GM18858 (cell line): Measurements from ENCODE around the gene TCTN3.
A peak's percentile ranks its signal among the peaks of the same experiment; 100 is the strongest.
"Not testable (repeated sequence)": the region's sequence is repeated elsewhere in the genome, so short reads cannot be mapped to it uniquely, and the experiment has no call there.

ENCODE experiments used
- ATAC-seq: cut with Tn5 transposase; IDR thresholded peaks from one replicate; pipeline ENCODE4 v1.9.1; 2021; ENCODE audit not compliant: unreplicated experiment

TCTN3 gene

DNA sequence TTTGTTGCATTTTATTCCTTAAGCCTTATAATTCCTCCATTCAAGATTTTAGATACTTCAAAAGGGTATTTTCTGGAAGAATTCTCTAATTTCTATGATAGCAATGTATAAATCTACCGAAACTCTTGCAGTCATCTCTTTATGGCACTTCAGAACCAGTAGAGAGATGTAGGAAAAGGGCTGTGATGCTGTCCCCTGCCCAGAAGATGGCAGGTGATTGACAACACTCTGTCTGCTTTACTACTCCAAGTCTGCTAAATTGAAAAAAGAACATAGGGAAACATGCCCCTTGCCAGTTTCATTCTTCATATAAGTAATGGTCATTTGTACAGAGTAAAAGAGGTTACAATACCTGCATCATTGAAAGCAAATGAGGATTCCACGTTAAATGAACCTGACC is 5.1 kb downstream of the TCTN3 start:
- ATAC-seq: no peak

DNA sequence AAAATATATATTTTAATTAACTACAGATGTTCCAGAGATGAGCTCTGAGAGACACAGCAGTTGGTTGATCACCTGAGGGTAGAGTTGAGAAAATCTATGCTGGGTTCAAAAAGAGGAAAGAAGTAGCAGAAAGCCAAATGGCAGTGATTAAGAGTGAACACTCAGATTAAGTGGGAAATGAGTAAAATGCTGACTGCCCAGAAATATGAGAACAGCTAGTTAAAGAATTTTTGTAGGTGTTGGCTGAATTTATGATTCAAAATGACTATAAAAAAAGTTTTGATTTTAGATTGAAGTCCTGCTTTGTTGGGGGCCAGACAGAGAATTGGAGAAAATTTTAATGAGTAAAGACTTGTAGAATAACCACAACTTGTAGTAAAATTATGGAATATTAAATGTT is 9.8 kb downstream of the TCTN3 start:
- ATAC-seq: no peak

DNA sequence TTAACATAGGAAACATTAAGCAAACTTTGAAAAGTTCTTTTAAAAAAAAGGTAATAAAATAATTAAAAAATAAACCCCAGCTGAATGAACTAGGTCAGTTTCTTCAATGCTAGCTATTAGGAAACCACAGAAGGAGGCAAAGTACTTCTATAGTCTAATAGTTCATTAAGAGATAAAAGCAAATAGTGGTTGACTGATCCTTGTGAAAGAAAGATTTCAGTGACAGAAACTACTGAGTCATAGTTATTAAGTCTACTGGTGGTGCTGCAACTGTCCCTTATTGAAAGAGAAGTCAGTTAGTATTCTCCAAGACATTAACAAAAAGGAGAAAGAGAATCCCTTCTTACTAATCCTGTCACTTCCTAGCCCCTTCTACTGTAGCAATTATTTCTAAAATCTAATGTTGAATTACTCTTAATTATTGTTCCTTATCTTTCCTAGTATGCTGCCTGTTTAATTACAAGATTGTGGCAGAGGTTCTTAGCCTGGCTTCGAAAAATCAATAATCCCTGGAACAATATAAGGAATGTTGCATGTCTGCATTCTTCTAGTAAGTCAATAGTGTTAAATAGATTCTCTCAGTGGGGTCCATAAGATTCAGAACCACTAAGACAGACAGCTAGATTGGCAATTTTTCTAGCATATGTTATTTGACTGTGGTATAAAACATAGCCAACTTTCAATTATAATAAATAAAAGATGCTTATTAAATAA is 18.2 kb downstream of the TCTN3 start:
- ATAC-seq: no peak

DNA sequence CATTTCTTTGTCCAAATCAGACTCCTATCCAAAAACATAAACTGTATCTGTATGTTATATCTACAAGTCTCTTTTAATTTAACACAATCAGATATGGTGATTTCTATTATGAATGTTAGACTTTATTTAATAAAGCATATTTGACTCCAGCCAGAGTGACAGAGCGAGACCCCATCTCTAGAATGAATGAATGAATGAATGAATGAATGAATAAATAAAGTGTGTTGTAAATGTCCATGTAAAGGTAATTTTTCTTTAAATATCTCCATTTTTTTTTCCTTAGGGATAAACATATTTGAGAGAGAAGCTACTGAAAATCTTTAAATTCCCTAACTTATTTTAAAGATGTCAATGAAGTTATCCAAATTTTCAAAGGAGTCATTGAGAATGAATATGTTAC is 19.1 kb downstream of the TCTN3 start:
- ATAC-seq: no peak

- not testable (repeated sequence) for ATAC-seq
Measured at GRCh38 chr10:95672641-95673040, 21.1 kb downstream of the TCTN3 start.

DNA sequence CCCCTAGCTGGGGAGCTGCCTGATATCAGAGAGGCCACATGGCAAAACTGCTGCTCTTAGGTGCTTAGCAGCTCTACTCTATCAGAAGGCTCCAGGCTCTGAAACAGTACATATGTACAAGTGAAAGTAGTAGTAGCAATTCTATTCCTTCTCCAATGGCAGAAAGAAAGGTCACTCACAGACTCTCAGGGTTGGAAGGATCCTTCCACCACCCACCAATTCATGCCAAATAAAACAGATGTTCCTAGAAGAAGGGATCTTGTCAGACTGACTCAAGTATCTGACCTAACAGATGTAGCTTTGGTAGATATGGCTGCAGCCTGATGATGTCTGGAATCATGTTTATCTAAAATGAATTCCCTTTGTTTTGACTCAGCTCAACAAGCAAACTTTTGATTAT is 29.2 kb downstream of the TCTN3 start:
- ATAC-seq: no peak

GRCh38 chr10:95663496-95663895 is 30.2 kb downstream of the TCTN3 start:
- ATAC-seq: no peak

DNA sequence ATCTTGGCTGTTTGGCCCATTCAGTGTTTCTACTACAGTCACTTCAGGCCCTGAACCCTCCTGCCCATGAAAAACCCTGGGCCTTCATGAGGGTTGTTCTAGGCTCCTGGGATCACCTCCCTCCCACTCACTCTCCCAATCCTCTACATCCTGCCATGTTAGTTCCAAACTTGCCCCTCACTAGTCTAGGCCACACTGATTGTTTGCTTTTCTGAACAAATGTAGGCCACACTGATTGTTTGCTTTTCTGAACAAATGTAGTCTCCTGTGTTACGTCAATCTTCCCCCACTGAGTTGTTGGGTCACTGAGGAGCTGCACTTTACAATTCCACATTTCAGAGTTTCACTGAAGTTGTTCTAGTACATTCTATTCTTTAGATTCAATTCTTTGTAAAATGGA is 31.9 kb downstream of the TCTN3 start:
- ATAC-seq: no peak

DNA sequence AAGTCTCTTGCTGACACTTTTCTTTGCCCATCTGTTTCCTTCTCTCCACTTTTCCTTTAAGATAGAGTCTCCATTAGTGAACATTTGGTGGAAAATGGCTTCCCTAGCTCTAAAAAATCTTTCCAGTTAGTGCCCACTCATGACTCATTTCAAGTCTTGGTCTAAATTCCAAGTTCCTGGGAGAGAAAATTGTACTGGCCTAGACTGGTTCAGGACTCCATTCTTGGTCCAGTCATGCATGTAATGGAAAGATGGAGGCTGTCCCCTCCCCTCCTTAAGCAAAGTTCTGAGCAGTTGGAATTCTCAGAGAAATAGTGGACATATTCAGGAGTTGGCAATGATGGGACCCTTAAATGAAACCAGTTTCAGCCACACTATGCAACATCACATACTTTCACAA is 33.4 kb downstream of the TCTN3 start:
- no peak for ATAC-seq

DNA sequence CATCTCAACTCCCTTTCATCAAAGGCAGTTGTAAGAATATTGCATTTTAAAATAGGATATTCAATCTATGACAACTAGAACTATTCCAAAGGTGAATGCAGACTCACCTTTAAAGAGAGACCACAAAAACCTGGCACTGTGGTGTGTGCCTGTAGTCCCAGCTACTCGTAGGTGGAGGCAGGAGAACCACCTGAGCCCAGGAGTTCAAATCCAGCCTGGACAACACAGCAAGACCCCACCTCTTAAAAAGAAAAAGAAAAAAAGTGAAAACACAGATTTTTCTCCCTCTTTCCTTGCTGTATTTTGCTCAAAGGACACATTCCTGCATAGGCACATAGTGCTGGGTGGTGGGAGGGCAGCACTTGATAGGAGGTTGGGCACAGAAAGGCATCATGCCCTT is 36.5 kb downstream of the TCTN3 start:
- ATAC-seq: no peak

DNA sequence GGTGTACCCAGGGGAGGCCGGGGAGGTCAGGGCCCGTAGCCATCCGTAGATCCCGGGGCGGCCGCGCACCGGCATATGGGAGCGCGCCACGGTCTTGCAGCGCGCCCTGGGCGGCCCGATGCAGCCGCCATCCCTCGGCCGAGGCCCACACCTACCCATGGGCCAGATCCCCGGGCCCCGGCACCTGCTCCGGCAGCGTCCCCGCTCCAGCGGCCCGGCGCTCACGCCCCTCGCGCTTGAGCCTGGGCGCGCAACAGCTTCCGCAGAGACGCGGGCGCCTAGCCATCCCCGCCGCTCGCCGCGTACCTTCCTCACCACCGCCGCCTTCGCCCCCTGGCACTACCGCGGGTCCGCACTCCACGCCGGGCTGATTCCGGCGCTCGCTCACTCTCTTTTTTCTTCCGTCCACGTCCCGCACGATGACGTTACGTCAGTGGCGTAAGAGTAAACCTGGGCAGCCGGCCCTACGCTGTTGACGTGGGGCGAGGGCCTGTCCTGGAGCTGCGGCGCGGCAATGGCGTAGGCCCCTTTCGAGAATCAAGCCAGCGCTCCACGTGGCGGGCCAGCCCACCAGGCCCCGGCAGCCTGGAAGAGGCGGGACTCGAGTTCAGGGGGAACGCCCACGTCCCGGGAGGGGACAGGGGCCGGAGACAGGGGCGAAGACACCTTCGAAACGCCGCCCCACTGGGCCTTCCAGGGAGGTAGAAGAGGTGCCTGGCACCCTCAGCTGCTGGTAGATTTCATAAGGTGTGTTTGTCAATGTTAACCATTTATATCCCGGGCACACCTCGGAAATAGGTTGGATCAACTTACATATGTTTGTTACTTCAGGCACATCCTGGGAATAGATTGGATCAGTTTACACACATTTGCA is 37.2 kb downstream of the TCTN3 start, which contains the start of gene ALDH18A1:
ALDH18A1 (minus strand) TSS at position 421 of the 874 bp plus-strand sequence. CDS start 3,334 bp downstream, outside the sequence.
- peak; percentile 81 for ATAC-seq

- ATAC-seq: no peak
Measured at GRCh38 chr10:95655571-95656290, 38.0 kb downstream of the TCTN3 start.

DNA sequence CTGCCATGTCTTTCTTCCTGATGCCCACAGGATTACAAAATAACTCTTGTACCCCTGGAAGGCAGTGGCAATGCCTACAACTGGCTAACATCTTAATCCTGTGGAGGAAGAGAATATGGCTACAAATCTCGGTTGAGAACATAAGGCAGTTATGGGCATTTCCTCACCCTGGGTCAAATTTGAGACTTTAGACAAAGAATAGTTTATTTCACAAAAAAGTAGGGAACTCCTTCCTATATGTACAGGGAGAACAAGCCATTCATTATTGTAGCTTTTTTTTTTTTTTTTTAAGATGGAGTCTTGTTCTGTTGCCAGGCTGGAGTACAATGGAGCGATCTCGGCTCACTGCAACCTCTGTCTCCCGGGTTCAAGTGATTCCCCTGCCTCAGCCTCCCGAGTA is 39.8 kb downstream of the TCTN3 start:
- ATAC-seq: no peak

DNA sequence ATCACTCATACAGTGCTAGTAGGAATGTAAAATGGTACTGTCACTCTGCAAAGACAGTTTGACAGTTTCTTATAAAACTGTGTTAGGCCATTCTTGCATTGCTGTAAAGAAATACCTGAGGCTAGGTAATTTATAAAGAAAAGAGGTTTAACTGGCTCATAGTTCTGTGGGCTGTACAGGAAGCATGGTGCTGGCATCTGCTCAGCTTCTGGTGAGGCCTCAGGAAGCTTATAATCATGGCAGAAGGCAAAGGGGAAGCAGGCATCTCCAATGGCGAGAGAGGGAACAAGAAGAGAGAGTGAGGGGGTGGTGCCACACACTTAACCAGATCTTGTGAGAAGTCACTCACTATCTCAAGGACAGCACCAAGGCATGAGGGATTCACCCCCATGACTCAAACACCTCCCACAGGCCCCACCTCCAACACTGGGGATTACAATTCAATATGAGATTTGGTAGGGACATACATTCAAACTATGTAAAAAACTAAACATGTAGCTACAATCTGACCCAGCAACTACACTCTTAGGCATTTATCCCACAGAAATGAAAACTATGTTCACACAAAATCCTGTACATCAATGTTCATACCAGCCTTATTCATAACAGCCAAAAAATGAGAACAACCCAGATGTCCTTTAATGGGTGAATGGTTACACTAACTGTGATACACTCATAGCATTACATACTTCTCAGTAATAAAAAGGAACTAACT is 42.2 kb downstream of the TCTN3 start:
- no peak for ATAC-seq

GRCh38 chr10:95650232-95650631 is 43.5 kb downstream of the TCTN3 start:
- ATAC-seq: no peak

DNA sequence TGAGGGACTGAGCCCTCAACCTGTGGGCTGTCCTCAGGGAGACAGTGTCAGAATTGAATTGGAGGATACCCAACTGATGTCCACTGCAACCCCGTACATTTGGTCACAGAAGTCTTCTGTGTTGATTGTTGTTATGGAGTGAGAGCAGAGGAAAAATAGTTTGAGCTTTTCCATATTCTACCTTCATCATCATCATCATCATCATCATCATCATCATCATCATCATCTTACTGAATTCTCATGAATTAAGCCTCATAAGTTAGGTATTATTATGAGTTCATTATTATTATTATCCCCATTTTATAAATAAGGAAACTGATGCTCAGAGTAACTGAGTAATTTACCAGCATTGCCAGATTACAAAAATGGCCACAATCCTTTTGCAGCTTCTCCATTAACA is 45.6 kb downstream of the TCTN3 start:
- no peak for ATAC-seq

- ATAC-seq: no peak
Measured at GRCh38 chr10:95646160-95646559, 47.6 kb downstream of the TCTN3 start.

GRCh38 chr10:95644901-95645300 is 48.8 kb downstream of the TCTN3 start:
- ATAC-seq: no peak

- no peak for ATAC-seq
Measured at GRCh38 chr10:95640891-95641315, 52.8 kb downstream of the TCTN3 start.

DNA sequence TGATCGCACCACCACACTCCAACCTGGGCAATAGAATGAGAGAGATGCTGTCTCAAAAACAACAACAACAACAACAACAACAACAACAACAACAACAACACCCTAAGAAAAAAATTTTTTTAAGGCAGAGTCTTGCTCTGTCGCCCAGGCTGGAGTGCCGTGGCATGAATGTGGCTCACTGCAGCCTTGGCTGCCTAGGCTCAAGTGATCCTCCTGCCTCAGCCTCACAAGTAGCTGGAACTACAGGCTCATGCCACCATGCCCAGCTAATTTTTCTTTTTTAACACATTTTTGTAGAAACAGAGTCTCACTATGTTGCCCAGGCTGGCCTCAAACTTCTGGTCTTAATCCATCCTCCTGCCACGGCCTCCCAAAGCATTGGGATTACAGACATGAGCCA is 55.8 kb downstream of the TCTN3 start:
- ATAC-seq: no peak

DNA sequence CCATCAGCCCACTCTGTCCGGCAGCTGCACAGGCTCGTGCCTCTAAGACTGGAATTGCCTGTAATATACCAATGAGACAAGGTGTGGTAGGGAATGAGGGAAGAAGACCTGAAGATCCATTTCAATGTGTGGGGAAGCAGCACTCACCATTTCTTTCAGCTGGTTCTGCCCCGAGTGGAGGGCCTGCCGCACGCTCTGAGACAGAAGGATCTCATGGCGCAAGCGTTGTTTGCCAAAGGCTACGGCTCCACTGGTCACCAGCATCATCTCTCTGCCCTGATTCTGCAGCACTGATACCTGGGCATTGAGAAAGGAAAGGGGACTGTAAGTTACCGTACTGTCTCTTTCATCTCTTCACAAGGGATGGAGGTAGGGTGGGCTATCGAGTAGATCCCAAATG is 56.6 kb downstream of the TCTN3 start:
- no peak for ATAC-seq
